Jurkat, Clone E6-1 (cell line): Measurements from ENCODE around the gene SYNGR2.

ENCODE experiments used
- DNase-seq: peaks from one replicate; pipeline ENCODE4 v3.0.0-alpha.2; 2011; ENCODE audit warnings: low read depth, low spot score
- H3K4me3 ChIP-seq: 2 replicates; pipeline ENCODE4 v1.5.1; 2011; ENCODE audit warnings: mild to moderate bottlenecking, low read length, control low read depth, moderate library complexity

SYNGR2 gene

GRCh38 chr17:78140169-78141051 lies 28.0 kb upstream of the SYNGR2 start:
- peak; percentile 93 for DNase-seq
- H3K4me3 ChIP-seq: no peak overlapping the region

- H3K4me3 ChIP-seq: no peak overlapping the region
- DNase-seq: no peak
Observed at GRCh38 chr17:78141437-78142118, 26.8 kb upstream of the SYNGR2 start.

DNA sequence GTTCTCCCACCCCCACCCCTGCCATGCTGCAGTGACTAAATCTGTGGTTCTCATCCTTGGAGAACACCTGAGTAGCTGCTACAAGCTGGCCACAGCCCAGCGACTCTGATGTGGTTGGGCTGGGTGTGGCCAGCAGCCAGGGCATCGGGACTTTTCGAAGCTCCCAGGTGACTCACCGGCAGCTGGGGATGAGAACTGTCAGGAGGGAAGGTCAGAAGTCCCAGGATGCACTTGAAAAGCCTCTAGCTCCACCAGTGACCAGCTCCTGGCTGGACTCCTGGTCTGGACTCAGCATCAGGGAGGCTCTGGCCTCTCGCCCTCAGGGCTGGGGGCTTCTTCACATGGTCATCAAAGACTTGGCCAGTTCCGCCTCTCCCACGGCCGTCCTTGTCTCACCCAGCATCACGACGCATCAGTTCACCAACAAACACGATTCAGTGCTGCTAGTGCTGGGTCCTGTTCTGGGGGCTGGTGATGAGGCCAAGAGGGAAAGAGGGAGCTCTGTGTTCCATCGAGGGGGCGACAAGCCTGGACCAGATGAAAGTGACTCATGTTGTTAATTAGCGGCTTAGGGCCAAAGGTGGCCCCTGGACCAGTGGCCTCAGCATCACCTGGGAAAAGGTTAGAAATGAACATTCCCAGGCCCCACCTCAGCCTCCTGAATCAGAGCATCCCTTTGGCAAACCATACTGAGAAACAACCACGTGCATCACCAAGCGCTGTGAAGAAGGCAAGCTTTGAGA lies 26.1 kb upstream of the SYNGR2 start:
- H3K4me3 ChIP-seq: no peak overlapping the region
- DNase-seq: no peak

- no peak for DNase-seq
- no peak overlapping the region for H3K4me3 ChIP-seq
Observed at GRCh38 chr17:78143214-78144146, 24.9 kb upstream of the SYNGR2 start.

GRCh38 chr17:78144147-78144719 lies 24.1 kb upstream of the SYNGR2 start:
- no peak for DNase-seq
- no peak overlapping the region for H3K4me3 ChIP-seq

DNA sequence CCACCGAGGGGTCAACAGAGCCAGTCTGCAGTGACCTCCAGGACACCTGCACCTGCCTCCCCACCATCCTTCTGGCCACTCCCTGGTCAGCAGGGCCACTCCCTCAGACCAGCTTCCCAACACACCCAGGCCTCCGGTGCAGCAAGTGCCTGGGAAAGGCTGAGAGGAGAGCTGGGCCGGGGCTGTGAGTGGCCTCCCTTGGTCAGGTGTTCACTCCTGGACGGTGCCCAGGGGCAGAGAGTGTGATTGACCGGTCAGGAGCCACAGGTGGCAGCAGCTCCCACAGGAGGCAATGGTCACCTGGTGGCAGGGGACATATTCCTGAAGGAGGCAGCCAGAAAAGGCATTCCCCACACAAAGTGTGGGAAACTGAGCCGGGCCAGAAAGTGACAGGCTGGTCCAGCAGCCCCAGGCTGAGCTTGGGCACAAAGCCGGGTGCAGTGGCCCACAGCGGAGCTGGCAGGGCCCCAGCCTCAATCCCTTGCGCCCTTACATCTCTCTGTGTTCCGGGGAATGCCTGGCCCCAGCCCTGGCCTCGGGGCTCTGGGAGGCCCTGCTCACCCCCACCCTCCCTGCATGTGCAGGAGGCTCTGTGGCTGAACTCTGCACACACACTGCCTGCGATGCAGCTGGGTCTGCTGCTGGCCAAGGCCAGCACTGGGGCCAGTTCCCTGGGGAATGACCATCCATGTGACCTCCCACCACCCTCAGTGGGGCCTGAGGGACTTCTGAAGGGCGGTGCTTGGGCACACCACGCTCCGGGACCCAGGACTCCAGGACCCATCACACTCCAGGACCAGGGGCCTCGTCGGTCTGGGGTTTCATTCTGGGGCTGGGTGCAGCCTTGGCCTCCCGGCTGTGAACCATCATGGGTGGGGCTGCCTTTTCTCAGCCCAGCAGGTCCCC lies 23.4 kb upstream of the SYNGR2 start:
- no peak for DNase-seq
- H3K4me3 ChIP-seq: no peak overlapping the region

DNA sequence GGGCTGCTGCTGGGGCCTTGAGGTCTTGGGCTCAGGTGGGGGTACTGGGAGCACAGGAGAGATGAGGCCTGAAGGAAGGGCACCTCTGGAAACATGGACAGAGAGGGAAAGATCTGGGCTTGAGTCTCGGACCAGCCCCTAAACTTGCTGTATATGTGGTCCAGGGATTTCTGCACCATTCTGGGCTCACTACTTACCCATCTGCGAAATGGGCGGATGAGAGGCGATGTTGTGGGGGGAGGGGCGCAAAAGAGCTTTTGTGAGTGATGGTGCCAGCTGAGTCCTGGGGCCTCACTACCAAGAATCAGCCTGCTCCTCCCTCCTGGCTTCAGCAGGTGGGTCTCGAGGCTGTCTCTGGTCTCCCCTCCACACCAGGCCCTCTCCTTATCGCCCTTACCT lies 21.9 kb upstream of the SYNGR2 start:
- H3K4me3 ChIP-seq: no peak overlapping the region
- no peak for DNase-seq

DNA sequence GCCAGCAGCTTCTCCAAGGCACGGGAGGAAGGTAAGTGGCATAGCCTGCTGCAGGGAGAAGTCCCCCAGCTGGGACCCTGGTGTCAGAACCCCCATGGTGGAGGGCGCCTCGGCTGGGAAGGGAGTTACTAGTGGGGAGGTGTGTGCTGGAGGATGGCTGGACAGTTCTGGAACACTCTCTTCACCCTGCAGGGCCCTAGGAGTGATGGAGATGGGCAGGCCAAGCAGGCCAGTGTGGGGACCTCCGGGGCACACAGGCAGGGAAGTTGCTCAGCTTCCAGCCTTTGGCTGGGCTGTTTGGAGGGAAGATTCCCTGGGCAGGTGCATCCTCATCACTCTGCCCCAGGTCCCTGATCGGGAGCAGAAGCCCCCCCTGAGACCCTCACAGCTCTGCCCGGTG lies 21.5 kb upstream of the SYNGR2 start:
- DNase-seq: no peak
- H3K4me3 ChIP-seq: no peak overlapping the region

GRCh38 chr17:78147315-78147998 lies 20.9 kb upstream of the SYNGR2 start:
- no peak overlapping the region for H3K4me3 ChIP-seq
- no peak for DNase-seq

DNA sequence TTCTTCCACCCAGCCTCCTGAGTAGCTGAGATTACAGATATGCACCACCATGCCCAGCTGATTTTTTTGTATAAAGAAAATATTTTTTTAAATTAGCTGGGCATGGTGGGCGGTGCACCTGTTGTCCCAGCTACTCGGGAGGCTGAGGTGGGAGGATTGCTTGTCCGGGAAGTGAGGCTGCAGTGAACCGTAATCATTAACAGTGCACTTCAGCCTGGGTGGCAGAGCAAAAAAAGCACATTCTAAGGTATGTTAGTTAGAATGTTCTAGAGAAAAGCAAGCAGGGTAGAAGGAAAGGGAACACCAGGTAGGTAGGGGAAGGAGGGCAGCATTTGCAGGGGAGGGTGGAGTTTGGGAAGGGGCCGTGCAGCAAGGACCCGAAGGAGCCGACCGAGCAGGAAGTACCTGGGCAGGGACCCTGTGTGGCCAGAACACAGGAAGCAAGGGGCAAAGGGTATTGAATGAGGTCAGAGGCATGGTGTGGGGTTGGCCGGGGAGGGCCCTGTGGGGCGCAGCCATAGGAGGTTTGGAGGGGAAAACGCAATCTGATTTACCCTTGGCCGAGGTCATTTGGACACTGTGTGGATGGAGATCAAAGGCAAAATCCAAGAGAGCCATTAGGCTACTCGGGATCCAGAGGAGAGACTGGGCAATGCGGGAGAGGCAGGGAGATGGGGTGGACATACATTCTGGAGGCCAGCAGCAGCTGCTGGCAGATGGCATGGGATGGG lies 19.9 kb upstream of the SYNGR2 start:
- no peak overlapping the region for H3K4me3 ChIP-seq
- DNase-seq: no peak

- no peak for DNase-seq
- no peak overlapping the region for H3K4me3 ChIP-seq
Observed at GRCh38 chr17:78151514-78152008, 16.8 kb upstream of the SYNGR2 start.

- DNase-seq: no peak
Observed at GRCh38 chr17:78154903-78155811, 13.2 kb upstream of the SYNGR2 start.

GRCh38 chr17:78159575-78160158 lies 8.7 kb upstream of the SYNGR2 start:
- H3K4me3 ChIP-seq: no peak overlapping the region
- no peak for DNase-seq

More at GRCh38 chr17:78154903-78155811, 13.2 kb upstream of the SYNGR2 start:
- H3K4me3 ChIP-seq: no peak overlapping the region

- no peak overlapping the region for H3K4me3 ChIP-seq
- no peak for DNase-seq
Observed at GRCh38 chr17:78163881-78164747, 4.3 kb upstream of the SYNGR2 start.
